LNCaP clone FGC (cell line): ENCODE measurements around the gene PSMB9.
"Not testable (repeated sequence)": the region's sequence is repeated elsewhere in the genome, so short reads cannot be mapped to it uniquely, and the experiment has no call there.

Experiments used
- DNase-seq: peaks from one replicate; pipeline ENCODE4 v3.0.0-alpha.2; 2011; ENCODE audit warnings: low read depth
- H3K4me3 ChIP-seq: 2 replicates; pipeline ENCODE4 v1.5.1; 2011; ENCODE audit warnings: mild to moderate bottlenecking, low read depth, low read length, control low read depth
- CTCF ChIP-seq: IDR thresholded peaks from 2 replicates; pipeline ENCODE4 v1.5.1; 2012; ENCODE audit warnings: mild to moderate bottlenecking; ENCODE audit not compliant: control insufficient read depth, insufficient read depth; ENCODE audit errors: extremely low read depth

Gene PSMB9

GRCh38 chr6:32853541-32854375, at the start of gene PSMB9, which contains the start of gene TAP1:
TSS of gene PSMB9 (plus strand) at chr6:32854192. CDS start at chr6:32854230, 38 bp downstream.
TSS of gene TAP1 (minus strand) at chr6:32853704. CDS start at chr6:32853636, 68 bp downstream.
- TF ChIP-seq CTCF = peak; percentile 79
- peak; percentile 65 for DNase-seq
- H3K4me3 ChIP-seq = peak within 1 kb of the TSS; percentile 71

DNA sequence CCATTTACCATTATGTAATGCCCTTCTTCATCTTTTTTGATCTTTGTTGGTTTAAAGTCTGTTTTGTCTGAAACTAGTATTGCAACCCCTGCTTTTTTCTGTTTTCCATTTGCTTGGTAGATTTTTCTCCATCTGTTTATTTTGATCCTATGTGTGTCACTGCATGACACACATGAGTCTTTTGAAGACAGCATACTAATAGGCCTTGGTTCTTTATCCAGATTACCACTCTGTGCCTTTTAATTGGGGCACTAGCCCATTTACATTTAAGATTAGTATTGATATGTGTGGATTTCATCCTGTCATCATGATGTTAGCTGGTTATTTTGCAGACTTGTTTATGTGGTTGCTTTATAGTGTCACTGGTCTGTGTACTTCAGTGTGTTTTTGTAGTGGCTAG, 48.6 kb upstream of the PSMB9 start:
- not testable (repeated sequence) for H3K4me3 ChIP-seq, DNase-seq

- no peak for DNase-seq
- TF ChIP-seq CTCF = no peak
- H3K4me3 ChIP-seq = no peak overlapping the region
Measured at GRCh38 chr6:32807020-32807580, 46.9 kb upstream of the PSMB9 start.

GRCh38 chr6:32809171-32809570, 44.8 kb upstream of the PSMB9 start:
- DNase-seq = no peak
- TF ChIP-seq CTCF = no peak
- no peak overlapping the region for H3K4me3 ChIP-seq

- no peak for DNase-seq
- TF ChIP-seq CTCF = no peak
- no peak overlapping the region for H3K4me3 ChIP-seq
Measured at GRCh38 chr6:32814145-32814544, 39.8 kb upstream of the PSMB9 start.

GRCh38 chr6:32815115-32815514, 38.9 kb upstream of the PSMB9 start:
- no peak for TF ChIP-seq CTCF
- no peak overlapping the region for H3K4me3 ChIP-seq
- no peak for DNase-seq

DNA sequence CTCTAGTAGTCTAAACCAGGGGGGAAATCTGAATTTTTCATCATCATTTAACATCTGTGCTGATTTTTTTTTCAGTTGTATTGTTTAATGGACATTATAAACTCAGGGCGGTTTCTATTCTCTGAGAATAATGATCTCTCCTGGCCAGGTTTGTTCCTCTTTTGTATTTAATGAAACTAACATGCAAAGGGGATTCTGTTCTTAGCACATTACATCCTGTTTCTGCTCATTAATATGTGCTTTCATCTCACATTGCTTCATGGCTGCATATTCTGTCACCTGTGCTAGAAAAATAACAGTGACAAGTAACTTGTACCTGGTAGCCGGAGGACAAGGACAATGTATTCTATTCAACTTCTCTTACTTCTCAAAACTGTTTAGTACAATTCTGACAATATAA, 38.0 kb upstream of the PSMB9 start:
- DNase-seq = no peak
- H3K4me3 ChIP-seq = no peak overlapping the region
- TF ChIP-seq CTCF = no peak
